Stimulated activated naive B cell treated with anti-CD40 and anti-IgM and Interleukin-4, amounts not matched to agents 10 μg/mL and 1 μg/mL and 100 μg/mL, for 72 hours (primary cell): ENCODE results near the gene SCMH1.
"Not testable (repeated sequence)": the region's sequence is repeated elsewhere in the genome, so short reads cannot be mapped to it uniquely, and the experiment has no call there.

Experiments used
- ATAC-seq, 2 donors: fragments of 150-1000 bp; cut with Tn5 transposase; replicated peaks; 2 replicates each; pipeline ENCODE4 v1.10.0; 2021; ENCODE audit warnings: moderate library complexity in 1 of 2
- DNase-seq: peaks from one replicate; pipeline ENCODE4 v3.0.0; 2021
- H3K27ac Mint-ChIP-seq: one replicate; pipeline ENCODE4 v1.8.0; 2022; ENCODE audit warnings: mild to moderate bottlenecking, mixed read lengths
- H3K27me3 Mint-ChIP-seq, 2 donors: one replicate each; pipeline ENCODE4 v1.8.0; 2022; ENCODE audit warnings: mixed read lengths in 2 of 2
- H3K36me3 Mint-ChIP-seq, 2 donors: one replicate each; pipeline ENCODE4 v1.8.0; 2022; ENCODE audit warnings: mixed read lengths in 2 of 2, mild to moderate bottlenecking in 1 of 2
- H3K4me1 Mint-ChIP-seq, 2 donors: one replicate each; pipeline ENCODE4 v1.8.0; 2022; ENCODE audit warnings: mixed read lengths in 2 of 2, mild to moderate bottlenecking in 1 of 2
- H3K4me3 Mint-ChIP-seq, 2 donors: one replicate each; pipeline ENCODE4 v1.8.0; 2022; ENCODE audit warnings: mild to moderate bottlenecking in 2 of 2, mixed read lengths in 2 of 2, moderate library complexity in 1 of 2
- H3K9me3 Mint-ChIP-seq, 2 donors: one replicate each; pipeline ENCODE4 v1.8.0; 2022; ENCODE audit warnings: mixed read lengths in 2 of 2, mild to moderate bottlenecking in 1 of 2

The SCMH1 gene

GRCh38 chr1:41217441-41217840, 24.7 kb downstream of the SCMH1 start:
- Mint-ChIP-seq H3K36me3 (peaks cover 35 to 40% of the 10 kb centered on the region in 2 donors), H3K4me3 (no peak overlapping the region), H3K27me3 (no peaks in the 10 kb centered on the region), H3K4me1 (peaks cover 15 to 20% of the 10 kb centered on the region in 2 donors), H3K9me3 (peaks cover 4 to 6% of the 10 kb centered on the region in 2 donors), H3K27ac (no peak overlapping the region)
- DNase-seq (no peak), ATAC-seq (no peak)

DNA sequence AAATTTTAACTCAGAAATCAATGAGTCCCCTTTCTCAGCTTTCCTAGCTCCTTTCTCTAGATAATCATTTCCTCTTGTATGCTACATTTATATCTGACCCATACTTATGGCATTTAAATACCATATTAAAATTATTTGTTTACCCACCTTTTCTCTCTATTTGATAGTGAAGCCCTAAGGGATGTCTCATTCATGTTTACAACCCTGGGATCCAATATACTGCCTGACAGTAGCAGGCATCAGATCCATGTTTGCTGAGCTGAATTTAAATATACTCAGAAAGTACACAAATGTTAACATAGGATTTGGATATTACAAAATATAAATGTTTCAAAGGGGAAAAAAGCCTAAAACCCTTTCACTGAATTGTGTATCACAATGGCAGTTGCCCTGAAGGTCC, 26.5 kb downstream of the SCMH1 start:
- Mint-ChIP-seq H3K9me3 (peaks cover 0 to 7% of the 10 kb centered on the region in 2 donors), H3K36me3 (peaks cover 38 to 46% of the 10 kb centered on the region in 2 donors), H3K4me3 (no peak overlapping the region), H3K4me1 (peaks cover 18 to 21% of the 10 kb centered on the region in 2 donors), H3K27me3 (no peaks in the 10 kb centered on the region), H3K27ac (no peak overlapping the region)
- ATAC-seq (no peak), DNase-seq (no peak)

DNA sequence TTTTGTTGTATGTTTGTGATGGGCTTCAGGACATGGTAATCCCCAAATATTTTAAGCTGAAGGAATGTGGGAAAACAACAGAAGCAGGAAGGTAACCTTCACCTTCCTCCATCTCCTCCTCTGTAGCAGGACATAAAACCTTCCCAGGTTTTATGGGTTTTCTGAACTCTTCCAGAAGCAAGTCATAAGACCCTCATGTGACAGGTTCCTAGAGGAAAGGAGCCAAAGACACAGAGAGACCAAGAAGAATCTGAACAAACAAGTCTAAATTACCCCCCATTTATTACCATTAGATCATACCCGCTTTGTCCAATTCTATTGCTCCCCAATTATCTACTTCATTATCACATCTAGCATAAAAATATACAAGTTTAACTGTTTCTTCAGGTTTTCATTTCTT, 28.8 kb downstream of the SCMH1 start:
- no peak for ATAC-seq
- DNase-seq = no peak
- peaks cover 26 to 35% of the 10 kb centered on the region in 2 donors for H3K4me1 Mint-ChIP-seq
- H3K27me3 Mint-ChIP-seq = no peaks in the 10 kb centered on the region
- H3K9me3 Mint-ChIP-seq = peaks cover 0 to 5% of the 10 kb centered on the region in 2 donors
- H3K36me3 Mint-ChIP-seq = peaks cover 23 to 42% of the 10 kb centered on the region in 2 donors
- no peak overlapping the region for H3K4me3 Mint-ChIP-seq
- no peak overlapping the region for H3K27ac Mint-ChIP-seq

- not testable (repeated sequence) for ATAC-seq, H3K4me3 Mint-ChIP-seq, H3K9me3 Mint-ChIP-seq, DNase-seq, H3K27me3 Mint-ChIP-seq, H3K27ac Mint-ChIP-seq
- H3K36me3 Mint-ChIP-seq = peaks cover 12 to 33% of the 10 kb centered on the region in 2 donors
- peaks cover 27 to 33% of the 10 kb centered on the region in 2 donors for H3K4me1 Mint-ChIP-seq
These were observed 30.5 kb downstream of the SCMH1 start for GRCh38 chr1:41211608-41212007.

GRCh38 chr1:41207053-41207452, 35.1 kb downstream of the SCMH1 start:
- DNase-seq, H3K27me3 Mint-ChIP-seq, H3K4me3 Mint-ChIP-seq, H3K9me3 Mint-ChIP-seq, ATAC-seq: not testable (repeated sequence)
- Mint-ChIP-seq H3K4me1 (peaks cover 23 to 29% of the 10 kb centered on the region in 2 donors), H3K27ac (peak overlapping the region; percentile 16), H3K36me3 (peaks cover 14 to 44% of the 10 kb centered on the region in 2 donors)

GRCh38 chr1:41200728-41201127, 41.4 kb downstream of the SCMH1 start:
- no peak for DNase-seq
- H3K27ac Mint-ChIP-seq = no peak overlapping the region
- H3K36me3 Mint-ChIP-seq = peaks cover 8 to 19% of the 10 kb centered on the region in 2 donors
- H3K4me3 Mint-ChIP-seq = no peak overlapping the region
- ATAC-seq = no peak
- H3K4me1 Mint-ChIP-seq = peaks cover 8 to 15% of the 10 kb centered on the region in 2 donors
- H3K27me3 Mint-ChIP-seq = no peaks in the 10 kb centered on the region
- H3K9me3 Mint-ChIP-seq = peaks cover 3 to 10% of the 10 kb centered on the region in 2 donors

- H3K9me3 Mint-ChIP-seq = peaks cover 2 to 8% of the 10 kb centered on the region in 2 donors
- ATAC-seq (no peak), DNase-seq (no peak)
- H3K4me1 Mint-ChIP-seq = peaks cover 8 to 15% of the 10 kb centered on the region in 2 donors
- H3K4me3 Mint-ChIP-seq = no peak overlapping the region
- peaks cover 6 to 16% of the 10 kb centered on the region in 2 donors for H3K36me3 Mint-ChIP-seq
- H3K27ac Mint-ChIP-seq = no peak overlapping the region
- H3K27me3 Mint-ChIP-seq = no peaks in the 10 kb centered on the region
These were observed 42.7 kb downstream of the SCMH1 start for GRCh38 chr1:41199375-41199774.

DNA sequence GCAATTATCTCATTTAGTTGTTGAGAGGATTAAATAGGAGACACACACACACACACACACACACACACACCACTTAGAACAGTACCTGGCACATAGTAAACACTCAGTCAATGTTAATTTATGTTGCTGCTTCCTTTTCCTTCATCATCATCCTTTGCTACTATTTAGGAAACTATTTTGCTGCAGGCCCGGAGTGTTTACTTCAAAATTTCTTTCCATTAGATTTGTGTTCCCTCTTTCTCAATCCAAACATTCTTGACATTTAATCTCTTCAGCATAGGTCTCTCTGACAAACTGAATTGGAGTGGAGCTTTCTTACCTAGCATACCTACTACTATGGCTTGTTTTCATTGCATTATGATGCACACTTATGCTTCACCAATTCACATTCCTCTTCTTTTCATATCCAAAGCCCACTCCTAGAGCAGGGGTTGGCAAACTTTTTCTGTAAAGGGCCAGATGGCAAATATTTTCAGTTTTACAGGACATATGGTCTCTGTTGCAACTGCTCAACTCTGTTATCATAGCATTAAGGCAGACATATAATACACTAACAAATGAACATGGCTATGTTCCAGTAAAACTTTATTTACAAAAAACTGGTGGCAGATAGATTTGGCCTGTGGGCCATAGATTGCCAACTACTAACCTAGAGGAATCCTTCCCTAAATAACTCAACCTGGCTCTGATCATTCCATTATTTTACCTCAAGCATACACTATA, 49.5 kb downstream of the SCMH1 start:
- Mint-ChIP-seq H3K36me3 (peaks cover 4 to 9% of the 10 kb centered on the region in 2 donors), H3K27me3 (no peaks in the 10 kb centered on the region), H3K4me1 (peaks cover 5% of the 10 kb centered on the region in 2 donors), H3K9me3 (peaks cover 0 to 5% of the 10 kb centered on the region in 2 donors), H3K27ac (no peak overlapping the region), H3K4me3 (no peak overlapping the region)
- ATAC-seq = no peak
- no peak for DNase-seq

GRCh38 chr1:41184446-41184845, 57.7 kb downstream of the SCMH1 start:
- H3K27me3 Mint-ChIP-seq = no peaks in the 10 kb centered on the region
- no peak overlapping the region for H3K4me3 Mint-ChIP-seq
- H3K27ac Mint-ChIP-seq = no peak overlapping the region
- peaks cover 6 to 16% of the 10 kb centered on the region in 2 donors for H3K4me1 Mint-ChIP-seq
- DNase-seq (no peak), ATAC-seq (no peak)
- peaks cover 8 to 11% of the 10 kb centered on the region in 2 donors for H3K36me3 Mint-ChIP-seq
- H3K9me3 Mint-ChIP-seq = peaks cover 0 to 2% of the 10 kb centered on the region in 2 donors

DNA sequence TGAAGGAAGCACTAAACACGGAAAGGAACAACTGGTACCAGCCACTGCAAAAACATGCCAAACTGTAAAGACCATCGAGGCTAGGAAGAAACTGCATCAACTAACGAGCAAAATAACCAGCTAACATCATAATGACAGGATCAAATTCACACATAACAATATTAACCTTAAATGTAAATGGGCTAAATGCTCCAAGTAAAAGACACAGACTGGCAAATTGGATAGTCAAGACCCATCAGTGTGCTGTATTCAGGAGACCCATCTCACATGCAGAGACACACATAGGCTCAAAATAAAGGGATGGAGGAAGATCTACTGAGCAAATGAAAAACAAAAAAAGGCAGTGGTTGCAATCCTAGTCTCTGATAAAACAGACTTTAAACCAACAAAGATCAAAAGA, 63.9 kb downstream of the SCMH1 start:
- Mint-ChIP-seq H3K36me3 (peaks cover 16 to 35% of the 10 kb centered on the region in 2 donors), H3K4me1 (peaks cover 8 to 13% of the 10 kb centered on the region in 2 donors)
- not testable (repeated sequence) for H3K9me3 Mint-ChIP-seq, H3K27me3 Mint-ChIP-seq, H3K27ac Mint-ChIP-seq, ATAC-seq, DNase-seq, H3K4me3 Mint-ChIP-seq

GRCh38 chr1:41175546-41175945, 66.6 kb downstream of the SCMH1 start:
- Mint-ChIP-seq H3K36me3 (peaks cover 20 to 48% of the 10 kb centered on the region in 2 donors), H3K4me1 (peaks cover 30 to 36% of the 10 kb centered on the region in 2 donors)

GRCh38 chr1:41174170-41174569, 67.9 kb downstream of the SCMH1 start:
- Mint-ChIP-seq H3K4me3 (no peak overlapping the region), H3K9me3 (peaks cover 5% of the 10 kb centered on the region in 2 donors), H3K4me1 (peaks cover 32 to 39% of the 10 kb centered on the region in 2 donors), H3K27ac (no peak overlapping the region), H3K27me3 (no peaks in the 10 kb centered on the region), H3K36me3 (peaks cover 22 to 44% of the 10 kb centered on the region in 2 donors)
- DNase-seq = no peak
- no peak for ATAC-seq

More at GRCh38 chr1:41175546-41175945, 66.6 kb downstream of the SCMH1 start:
- H3K27me3 Mint-ChIP-seq = no peaks in the 10 kb centered on the region
- H3K27ac Mint-ChIP-seq = no peak overlapping the region
- ATAC-seq = no peak
- peaks cover 3 to 4% of the 10 kb centered on the region in 2 donors for H3K9me3 Mint-ChIP-seq
- H3K4me3 Mint-ChIP-seq = no peak overlapping the region
- no peak for DNase-seq

DNA sequence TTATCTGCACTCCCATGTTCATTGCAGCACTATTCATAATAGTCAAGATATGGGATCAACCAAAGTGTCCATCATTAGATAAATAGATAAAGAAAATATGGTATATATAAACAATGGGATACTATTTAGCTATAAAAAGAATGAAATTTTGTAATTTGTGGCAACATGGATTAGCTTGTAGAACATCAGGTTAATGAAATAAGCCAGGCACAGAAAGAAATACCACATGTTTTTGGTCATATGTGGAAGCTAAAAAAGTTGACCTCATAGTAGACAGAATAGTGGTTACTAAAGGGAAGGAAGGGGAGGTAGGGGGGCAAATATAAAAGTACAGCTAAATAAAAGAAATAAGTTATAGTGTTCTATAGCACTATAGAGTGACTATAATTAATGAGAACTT, 68.5 kb downstream of the SCMH1 start:
- peaks cover 26 to 43% of the 10 kb centered on the region in 2 donors for H3K36me3 Mint-ChIP-seq
- peaks cover 29 to 34% of the 10 kb centered on the region in 2 donors for H3K4me1 Mint-ChIP-seq
- DNase-seq (no peak), ATAC-seq (no peak)
- peaks cover 7% of the 10 kb centered on the region in 2 donors for H3K9me3 Mint-ChIP-seq
- no peaks in the 10 kb centered on the region for H3K27me3 Mint-ChIP-seq
- no peak overlapping the region for H3K27ac Mint-ChIP-seq
- H3K4me3 Mint-ChIP-seq = no peak overlapping the region

DNA sequence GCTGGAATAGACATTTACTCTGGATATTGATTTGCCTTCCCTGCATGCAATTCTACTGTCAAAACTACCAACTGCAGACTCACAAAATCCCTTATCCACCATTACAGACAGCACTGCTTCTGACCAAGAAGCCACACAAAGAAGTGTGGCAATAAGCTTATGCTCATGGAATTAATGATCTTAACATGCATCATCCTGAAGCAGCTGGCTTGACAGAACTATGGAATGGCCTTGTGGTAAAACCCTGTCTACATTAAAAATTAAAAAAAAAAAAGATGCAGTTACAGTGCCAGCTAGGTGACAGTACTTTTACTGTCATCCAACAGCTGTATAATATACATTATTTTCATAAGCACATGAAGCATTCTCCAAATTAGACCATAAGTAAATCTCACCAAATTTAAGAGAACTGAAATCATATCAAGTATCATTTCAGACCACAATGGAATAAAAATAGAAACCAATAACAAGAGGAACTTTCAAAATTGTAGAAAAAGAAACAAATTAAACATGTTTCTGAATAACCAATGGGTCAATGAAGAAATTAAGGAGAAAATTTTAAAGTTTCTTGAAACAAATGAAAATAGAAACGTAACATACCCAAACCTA, 70.7 kb downstream of the SCMH1 start:
- peaks cover 29 to 33% of the 10 kb centered on the region in 2 donors for H3K4me1 Mint-ChIP-seq
- no peak for DNase-seq
- no peak overlapping the region for H3K27ac Mint-ChIP-seq
- no peaks in the 10 kb centered on the region for H3K27me3 Mint-ChIP-seq
- peak overlapping the region; percentile 33 to 44 for H3K4me3 Mint-ChIP-seq
- peak; percentile 65 to 75 for ATAC-seq
- peaks cover 16 to 19% of the 10 kb centered on the region in 2 donors for H3K9me3 Mint-ChIP-seq
- peaks cover 36 to 48% of the 10 kb centered on the region in 2 donors for H3K36me3 Mint-ChIP-seq

DNA sequence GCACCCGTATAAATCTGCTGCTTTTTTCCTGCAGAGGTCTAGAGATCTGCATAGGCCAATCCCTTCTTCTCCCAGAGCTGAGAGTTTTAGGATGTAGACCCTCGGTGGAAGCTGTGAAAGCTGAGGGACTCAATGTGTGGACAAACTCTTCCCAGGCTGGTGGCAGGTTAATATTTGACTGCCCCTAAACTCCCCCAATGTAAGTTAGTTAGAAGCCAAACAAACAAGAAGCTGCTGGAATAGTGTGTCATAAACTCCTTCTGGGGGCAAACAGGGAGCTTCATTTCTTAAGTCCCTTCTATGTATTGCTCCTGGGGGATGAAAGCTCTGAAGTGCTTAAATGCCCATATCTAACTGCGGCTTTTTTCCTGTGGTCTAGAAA, 72.3 kb downstream of the SCMH1 start:
- ATAC-seq = no peak
- DNase-seq = no peak
- H3K27ac Mint-ChIP-seq = no peak overlapping the region
- H3K36me3 Mint-ChIP-seq = peaks cover 31 to 42% of the 10 kb centered on the region in 2 donors
- peaks cover 16 to 23% of the 10 kb centered on the region in 2 donors for H3K9me3 Mint-ChIP-seq
- H3K4me3 Mint-ChIP-seq = no peak overlapping the region
- peaks cover 29 to 33% of the 10 kb centered on the region in 2 donors for H3K4me1 Mint-ChIP-seq
- H3K27me3 Mint-ChIP-seq = no peaks in the 10 kb centered on the region
